ENCODE results near the gene CHST9.
"Not testable (repeated sequence)": the region's sequence is repeated elsewhere in the genome, so short reads cannot be mapped to it uniquely, and the experiment has no call there.

CHST9 gene

GRCh38 chr18:26928670-26929313, 256.3 kb downstream of the CHST9 start:
- DNase-seq (ENCODE audit: low read depth), result no peak

- not testable (repeated sequence) for DNase-seq (ENCODE audit: low read depth)
Observed at GRCh38 chr18:26927822-26928221, 257.3 kb downstream of the CHST9 start.

GRCh38 chr18:26926066-26926675, 258.9 kb downstream of the CHST9 start:
- no peak for DNase-seq (ENCODE audit: low read depth)

- DNase-seq (ENCODE audit: low read depth), result no peak
Observed at GRCh38 chr18:26925313-26925712, 259.8 kb downstream of the CHST9 start.

- DNase-seq (ENCODE audit: low read depth), result no peak
Observed at GRCh38 chr18:26922313-26922712, 262.8 kb downstream of the CHST9 start.

- no peak for DNase-seq (ENCODE audit: low read depth)
Observed at GRCh38 chr18:26920644-26921043, 264.5 kb downstream of the CHST9 start.

- no peak for DNase-seq (ENCODE audit: low read depth)
Observed at GRCh38 chr18:26919627-26920026, 265.5 kb downstream of the CHST9 start.

- no peak for DNase-seq (ENCODE audit: low read depth)
Observed at GRCh38 chr18:26919201-26919600, 265.9 kb downstream of the CHST9 start.

- no peak for DNase-seq (ENCODE audit: low read depth)
Observed at GRCh38 chr18:26911840-26912239, 273.3 kb downstream of the CHST9 start.

GRCh38 chr18:26909599-26910290, 275.4 kb downstream of the CHST9 start:
- DNase-seq (ENCODE audit: low read depth), result no peak

GRCh38 chr18:26908906-26909305, 276.2 kb downstream of the CHST9 start:
- no peak for DNase-seq (ENCODE audit: low read depth)

- DNase-seq (ENCODE audit: low read depth), result no peak
Observed at GRCh38 chr18:26902291-26902690, 282.8 kb downstream of the CHST9 start.

- no peak for DNase-seq (ENCODE audit: low read depth)
Observed at GRCh38 chr18:26901020-26901419, 284.1 kb downstream of the CHST9 start.

- DNase-seq (ENCODE audit: low read depth), result no peak
Observed at GRCh38 chr18:26894426-26894825, 290.7 kb downstream of the CHST9 start.

- DNase-seq (ENCODE audit: low read depth), result no peak
Observed at GRCh38 chr18:26893996-26894395, 291.1 kb downstream of the CHST9 start.

- no peak for DNase-seq (ENCODE audit: low read depth)
Observed at GRCh38 chr18:26888259-26888658, 296.8 kb downstream of the CHST9 start.

- DNase-seq (ENCODE audit: low read depth), result no peak
Observed at GRCh38 chr18:26875040-26875654, 310.0 kb downstream of the CHST9 start.

GRCh38 chr18:26874283-26874682, 310.8 kb downstream of the CHST9 start:
- DNase-seq (ENCODE audit: low read depth), result no peak

GRCh38 chr18:26869640-26870039, 315.5 kb downstream of the CHST9 start:
- DNase-seq (ENCODE audit: low read depth), result no peak

GRCh38 chr18:26868968-26869586, 316.0 kb downstream of the CHST9 start:
- no peak for DNase-seq (ENCODE audit: low read depth)

GRCh38 chr18:26867471-26867870, 317.6 kb downstream of the CHST9 start:
- DNase-seq (ENCODE audit: low read depth), result no peak

GRCh38 chr18:26865557-26865956, 319.6 kb downstream of the CHST9 start, which contains the start of gene AQP4:
Gene AQP4, minus strand, starts transcription at chr18:26865707. Its CDS starts 18 bp downstream, at chr18:26865689.
- DNase-seq (ENCODE audit: low read depth), result no peak

All from activated T-helper 1 cell treated with Interleukin-2 at 50 U/mL for 16 hours (primary cell).